Measurements from ENCODE around the gene ABCC4.

The ABCC4 gene

DNA sequence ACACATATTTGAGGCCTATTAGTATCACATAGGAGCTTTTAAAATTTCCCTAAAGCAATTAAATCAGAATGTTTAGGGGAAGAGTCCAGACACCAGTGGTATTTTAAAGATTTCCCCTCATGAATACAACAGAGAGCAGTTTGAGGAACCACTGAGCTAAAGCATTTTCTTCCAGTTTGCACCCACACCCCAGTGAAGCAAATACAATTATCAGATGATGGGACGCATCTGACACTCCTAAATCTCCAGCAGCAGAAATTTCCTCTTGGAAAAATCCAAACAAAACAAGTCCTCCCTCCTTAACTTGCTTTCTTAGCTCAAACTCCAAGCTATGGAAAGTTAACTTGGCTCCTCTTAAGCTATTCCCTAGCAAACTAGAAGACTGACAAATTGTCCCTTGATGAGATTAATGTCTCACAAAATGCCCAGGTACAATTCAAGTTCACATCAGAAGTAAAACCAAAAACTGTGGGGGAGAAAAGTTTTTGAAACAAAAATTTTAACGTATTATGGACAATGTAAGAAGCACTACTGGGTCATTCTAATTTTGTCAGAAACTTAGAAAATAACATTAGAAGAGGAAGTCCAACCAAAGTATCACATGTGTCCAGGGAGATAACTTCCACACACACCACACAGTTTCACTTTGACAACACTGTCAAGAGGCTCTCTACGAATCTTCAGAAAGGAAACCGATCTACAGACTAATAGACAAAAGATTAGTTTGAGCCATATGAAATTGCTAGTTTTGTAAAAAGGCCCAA, 74.1 kb downstream of the ABCC4 start:
- Histone ChIP-seq H3K27me3 (replicated peaks in 2 of 5; ENCODE audit: control insufficient read depth in 4 of 5, insufficient read depth in 5 of 5, low read length in 4 of 5) (no peaks in the 10 kb centered on the region), H3K27ac (ENCODE audit: insufficient read depth in 1 of 2, low read depth in 1 of 2, low read length in 2 of 2, poor library complexity in 1 of 2, severe bottlenecking in 2 of 2) (peak overlapping the region; percentile 56 to 79), H3K9me3 (ENCODE audit: control extremely low read depth in 1 of 5, control insufficient read depth in 4 of 5, insufficient read depth in 2 of 5, low read depth in 1 of 5, low read length in 4 of 5) (no peaks in the 10 kb centered on the region), H3K4me3 (ENCODE audit: control insufficient read depth in 1 of 7, extremely low read depth in 1 of 7, insufficient read depth in 4 of 7, low read depth in 2 of 7, low read length in 6 of 7) (peak overlapping the region in 4 of 7 experiments; percentile 19 to 52 (median 34)), H3K4me1 (ENCODE audit: control extremely low read depth in 1 of 4, control insufficient read depth in 4 of 4, insufficient read depth in 4 of 4, low read length in 3 of 4) (peaks cover 11 to 36% (median 25%) of the 10 kb centered on the region in 4 experiments), H3K36me3 (ENCODE audit: control insufficient read depth in 4 of 4, insufficient read depth in 4 of 4, low read length in 3 of 4) (peaks cover 0 to 4% (median under 1%) of the 10 kb centered on the region in 4 experiments)
- CTCF ChIA-PET = interaction anchor here (0.8 to 2.3 kb wide), 14 partner anchors 9 to 150 kb away, joined by 3 to 8 read pairs (median 3); no protein-coding TSS in a partner anchor
- DNase-seq = peak; percentile 75 to 96 (median 92)
- 0% methylated on average over 1 of the region's 4 CpGs for whole genome bisulfite sequencing (ENCODE audit: insufficient coverage)
- POLR2A ChIA-PET = interaction anchor here (1.0 to 1.3 kb wide), 2 partner anchors 16 to 70 kb away, joined by 4 to 5 read pairs; no protein-coding TSS in a partner anchor

DNA sequence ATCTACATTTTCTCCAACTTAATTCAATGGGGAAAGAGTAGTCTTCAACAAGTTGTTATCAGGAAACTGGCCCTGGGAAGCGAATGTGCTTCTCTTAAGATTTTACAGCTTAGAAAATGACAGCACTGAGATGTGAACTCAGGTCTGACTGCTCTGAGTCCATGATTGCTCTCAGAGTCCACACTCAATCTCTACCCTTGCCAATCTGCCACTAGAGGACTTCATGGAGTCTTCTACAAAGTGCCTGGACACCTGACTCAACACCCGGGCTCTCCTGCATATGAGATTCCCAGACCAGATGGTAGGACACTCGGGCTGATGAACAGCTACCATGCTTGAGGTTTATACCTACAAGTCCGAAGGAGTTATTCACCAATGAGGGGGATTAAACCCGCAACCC, 74.8 kb downstream of the ABCC4 start:
- DNase-seq = no peak
- H3K27me3 ChIP-seq (replicated peaks in 2 of 5; ENCODE audit: control insufficient read depth in 4 of 5, insufficient read depth in 5 of 5, low read length in 4 of 5) = no peaks in the 10 kb centered on the region
- WGBS (ENCODE audit: insufficient coverage) = 88% methylated on average over 2 of the region's 5 CpGs
- peaks cover 11 to 36% (median 25%) of the 10 kb centered on the region in 4 experiments for H3K4me1 ChIP-seq (ENCODE audit: control extremely low read depth in 1 of 4, control insufficient read depth in 4 of 4, insufficient read depth in 4 of 4, low read length in 3 of 4)
- H3K9me3 ChIP-seq (ENCODE audit: control extremely low read depth in 1 of 5, control insufficient read depth in 4 of 5, insufficient read depth in 2 of 5, low read depth in 1 of 5, low read length in 4 of 5) = no peaks in the 10 kb centered on the region
- ChIA-PET POLR2A (interaction anchor here (1.0 to 1.3 kb wide), 2 partner anchors 16 to 71 kb away, joined by 4 to 5 read pairs; no protein-coding TSS in a partner anchor), CTCF (interaction anchor here (0.8 to 2.3 kb wide), 15 partner anchors 10 to 151 kb away, joined by 3 to 8 read pairs (median 3); no protein-coding TSS in a partner anchor)
- H3K27ac ChIP-seq (ENCODE audit: insufficient read depth in 1 of 2, low read depth in 1 of 2, low read length in 2 of 2, poor library complexity in 1 of 2, severe bottlenecking in 2 of 2) = peak overlapping the region in 1 of 2 experiments; percentile 79
- peak overlapping the region in 1 of 7 experiments; percentile 52 for H3K4me3 ChIP-seq (ENCODE audit: control insufficient read depth in 1 of 7, extremely low read depth in 1 of 7, insufficient read depth in 4 of 7, low read depth in 2 of 7, low read length in 6 of 7)
- peaks cover 0 to 3% (median under 1%) of the 10 kb centered on the region in 4 experiments for H3K36me3 ChIP-seq (ENCODE audit: control insufficient read depth in 4 of 4, insufficient read depth in 4 of 4, low read length in 3 of 4)

DNA sequence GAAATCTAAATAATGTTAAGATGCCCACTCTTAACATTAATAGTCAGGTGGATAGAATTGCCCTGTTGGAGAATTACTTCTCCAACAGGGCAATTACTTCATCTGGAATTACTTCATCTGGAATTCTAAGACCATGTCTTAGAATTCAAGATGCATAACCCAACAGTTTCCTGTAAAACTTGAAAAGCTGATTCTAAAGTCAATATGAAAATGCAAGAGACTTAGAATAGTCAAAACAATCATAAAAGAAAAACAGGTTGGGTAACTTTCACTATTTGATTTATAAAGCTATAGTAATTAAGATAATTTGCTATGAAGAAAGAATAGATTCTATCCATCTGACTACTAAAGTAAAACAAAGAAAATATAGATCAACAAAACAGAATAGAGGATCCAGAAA, 75.2 kb downstream of the ABCC4 start:
- peaks cover 11 to 36% (median 25%) of the 10 kb centered on the region in 4 experiments for H3K4me1 ChIP-seq (ENCODE audit: control extremely low read depth in 1 of 4, control insufficient read depth in 4 of 4, insufficient read depth in 4 of 4, low read length in 3 of 4)
- peaks cover 0 to 3% (median under 1%) of the 10 kb centered on the region in 4 experiments for H3K36me3 ChIP-seq (ENCODE audit: control insufficient read depth in 4 of 4, insufficient read depth in 4 of 4, low read length in 3 of 4)
- ChIA-PET CTCF (interaction anchor here (1.0 to 2.3 kb wide), 11 partner anchors 17 to 151 kb away, joined by 3 to 8 read pairs (median 3); no protein-coding TSS in a partner anchor), POLR2A (no interaction called here)
- no peaks in the 10 kb centered on the region for H3K27me3 ChIP-seq (replicated peaks in 2 of 5; ENCODE audit: control insufficient read depth in 4 of 5, insufficient read depth in 5 of 5, low read length in 4 of 5)
- H3K4me3 ChIP-seq (ENCODE audit: control insufficient read depth in 1 of 7, extremely low read depth in 1 of 7, insufficient read depth in 4 of 7, low read depth in 2 of 7, low read length in 6 of 7) = no peak overlapping the region
- peak overlapping the region in 1 of 2 experiments; percentile 79 for H3K27ac ChIP-seq (ENCODE audit: insufficient read depth in 1 of 2, low read depth in 1 of 2, low read length in 2 of 2, poor library complexity in 1 of 2, severe bottlenecking in 2 of 2)
- no peaks in the 10 kb centered on the region for H3K9me3 ChIP-seq (ENCODE audit: control extremely low read depth in 1 of 5, control insufficient read depth in 4 of 5, insufficient read depth in 2 of 5, low read depth in 1 of 5, low read length in 4 of 5)
- DNase-seq = no peak

DNA sequence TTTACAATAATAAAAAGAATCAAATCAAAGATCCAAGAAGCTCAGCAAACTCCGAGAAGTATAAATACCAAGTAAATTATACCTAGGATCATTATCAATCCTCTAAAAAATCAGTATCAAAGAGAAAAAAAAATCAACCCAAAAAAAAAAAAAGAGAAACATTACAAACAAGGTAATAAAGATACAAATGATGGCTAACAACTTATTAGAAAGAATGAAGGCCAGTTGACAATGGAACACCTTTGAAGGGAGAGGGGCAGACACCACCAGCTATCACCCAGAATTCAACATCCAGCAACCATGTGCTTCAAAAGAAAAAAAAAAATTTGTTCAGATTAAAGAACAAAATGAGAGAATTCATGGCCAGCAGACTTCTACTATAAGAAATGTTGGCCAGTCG, 77.2 kb downstream of the ABCC4 start:
- CTCF ChIA-PET = interaction anchor here (0.9 to 1.7 kb wide), 4 partner anchors 13 to 76 kb away, joined by 3 to 4 read pairs (median 3); no protein-coding TSS in a partner anchor
- 100% methylated on average over 1 of the region's 2 CpGs for WGBS (ENCODE audit: insufficient coverage)
- H3K27ac ChIP-seq (ENCODE audit: insufficient read depth in 1 of 2, low read depth in 1 of 2, low read length in 2 of 2, poor library complexity in 1 of 2, severe bottlenecking in 2 of 2) = no peak overlapping the region

DNA sequence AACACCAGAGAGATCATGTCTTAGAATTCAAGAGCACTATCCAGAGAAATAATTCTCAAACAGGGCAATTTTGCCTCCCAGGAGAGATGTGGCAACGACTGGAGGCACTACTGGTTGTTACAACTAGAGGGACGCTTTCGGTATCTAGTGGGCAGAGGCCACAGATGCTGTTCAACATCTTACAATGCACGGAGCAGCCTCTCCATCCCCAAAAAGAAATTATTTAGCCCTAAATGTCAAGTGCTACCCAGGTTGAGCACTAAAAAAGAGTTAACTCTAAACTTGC, 78.6 kb downstream of the ABCC4 start:
- peaks cover 0 to 3% (median 1%) of the 10 kb centered on the region in 4 experiments for H3K36me3 ChIP-seq (ENCODE audit: control insufficient read depth in 4 of 4, insufficient read depth in 4 of 4, low read length in 3 of 4)
- CTCF ChIA-PET = interaction anchor here (0.7 to 1.7 kb wide), 5 partner anchors 13 to 184 kb away, joined by 3 to 5 read pairs (median 3); no protein-coding TSS in a partner anchor

More for the DNA sequence above, 77.2 kb downstream of the ABCC4 start:
- POLR2A ChIA-PET = no interaction called here
- H3K36me3 ChIP-seq (ENCODE audit: control insufficient read depth in 4 of 4, insufficient read depth in 4 of 4, low read length in 3 of 4) = peaks cover 0 to 3% (median 1%) of the 10 kb centered on the region in 4 experiments
- peaks cover 11 to 30% (median 25%) of the 10 kb centered on the region in 4 experiments for H3K4me1 ChIP-seq (ENCODE audit: control extremely low read depth in 1 of 4, control insufficient read depth in 4 of 4, insufficient read depth in 4 of 4, low read length in 3 of 4)
- DNase-seq = no peak
- no peaks in the 10 kb centered on the region for H3K9me3 ChIP-seq (ENCODE audit: control extremely low read depth in 1 of 5, control insufficient read depth in 4 of 5, insufficient read depth in 2 of 5, low read depth in 1 of 5, low read length in 4 of 5)
- H3K27me3 ChIP-seq (replicated peaks in 2 of 5; ENCODE audit: control insufficient read depth in 4 of 5, insufficient read depth in 5 of 5, low read length in 4 of 5) = no peaks in the 10 kb centered on the region
- no peak overlapping the region for H3K4me3 ChIP-seq (ENCODE audit: control insufficient read depth in 1 of 7, extremely low read depth in 1 of 7, insufficient read depth in 4 of 7, low read depth in 2 of 7, low read length in 6 of 7)

DNA sequence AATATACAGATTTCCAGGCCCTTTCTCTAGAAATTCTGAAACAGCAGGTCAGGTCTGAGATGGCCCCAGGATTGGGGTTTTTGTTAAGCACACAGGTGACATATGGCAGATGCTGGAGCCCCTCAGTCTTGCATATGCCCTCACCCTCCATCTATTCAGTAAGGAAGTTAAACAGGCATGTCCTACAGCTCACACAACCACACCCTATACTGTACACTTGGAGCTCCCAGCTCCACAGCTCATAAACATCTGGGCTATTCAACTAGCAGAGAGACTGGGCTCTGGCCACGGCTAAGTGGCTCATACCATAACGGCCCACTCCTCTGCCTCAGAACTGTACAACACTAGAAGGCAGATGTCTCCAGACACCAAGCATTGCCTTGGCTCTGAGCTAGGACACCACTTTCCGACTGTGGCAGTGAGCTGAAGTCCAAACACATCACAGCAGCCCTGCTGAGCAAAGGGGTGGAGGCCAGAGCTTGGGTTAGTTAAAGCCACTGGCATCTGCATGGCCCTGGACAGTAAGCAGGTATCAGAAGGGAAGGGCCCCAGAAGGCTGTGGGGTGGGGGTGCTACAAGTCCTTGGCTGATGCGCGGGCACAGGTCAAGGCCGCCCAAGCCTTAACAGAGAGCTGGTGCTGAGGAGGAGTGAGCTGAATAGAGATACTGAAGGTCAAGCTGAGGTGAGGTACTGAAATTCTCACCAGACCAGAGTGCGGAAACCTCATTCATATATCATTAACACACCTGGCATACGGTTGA, 79.1 kb downstream of the ABCC4 start:
- WGBS (ENCODE audit: insufficient coverage) = 72% methylated on average over 5 of the region's 8 CpGs
- no peaks in the 10 kb centered on the region for H3K9me3 ChIP-seq (ENCODE audit: control extremely low read depth in 1 of 5, control insufficient read depth in 4 of 5, insufficient read depth in 2 of 5, low read depth in 1 of 5, low read length in 4 of 5)
- peaks cover 10 to 15% (median 10%) of the 10 kb centered on the region in 4 experiments for H3K4me1 ChIP-seq (ENCODE audit: control extremely low read depth in 1 of 4, control insufficient read depth in 4 of 4, insufficient read depth in 4 of 4, low read length in 3 of 4)
- no peak for DNase-seq
- no peak overlapping the region for H3K4me3 ChIP-seq (ENCODE audit: control insufficient read depth in 1 of 7, extremely low read depth in 1 of 7, insufficient read depth in 4 of 7, low read depth in 2 of 7, low read length in 6 of 7)
- H3K27ac ChIP-seq (ENCODE audit: insufficient read depth in 1 of 2, low read depth in 1 of 2, low read length in 2 of 2, poor library complexity in 1 of 2, severe bottlenecking in 2 of 2) = no peak overlapping the region
- H3K36me3 ChIP-seq (ENCODE audit: control insufficient read depth in 4 of 4, insufficient read depth in 4 of 4, low read length in 3 of 4) = peaks cover 0 to 3% (median 1%) of the 10 kb centered on the region in 4 experiments
- no peaks in the 10 kb centered on the region for H3K27me3 ChIP-seq (replicated peaks in 2 of 5; ENCODE audit: control insufficient read depth in 4 of 5, insufficient read depth in 5 of 5, low read length in 4 of 5)
- POLR2A ChIA-PET = no interaction called here
- CTCF ChIA-PET = interaction anchor here (0.7 to 1.3 kb wide), 6 partner anchors 9 to 184 kb away, joined by 3 to 5 read pairs (median 3); no protein-coding TSS in a partner anchor

More for the DNA sequence above, 78.6 kb downstream of the ABCC4 start:
- Histone ChIP-seq H3K27ac (ENCODE audit: insufficient read depth in 1 of 2, low read depth in 1 of 2, low read length in 2 of 2, poor library complexity in 1 of 2, severe bottlenecking in 2 of 2) (no peak overlapping the region), H3K4me1 (ENCODE audit: control extremely low read depth in 1 of 4, control insufficient read depth in 4 of 4, insufficient read depth in 4 of 4, low read length in 3 of 4) (peaks cover 11 to 20% (median 14%) of the 10 kb centered on the region in 4 experiments), H3K27me3 (replicated peaks in 2 of 5; ENCODE audit: control insufficient read depth in 4 of 5, insufficient read depth in 5 of 5, low read length in 4 of 5) (no peaks in the 10 kb centered on the region), H3K4me3 (ENCODE audit: control insufficient read depth in 1 of 7, extremely low read depth in 1 of 7, insufficient read depth in 4 of 7, low read depth in 2 of 7, low read length in 6 of 7) (no peak overlapping the region), H3K9me3 (ENCODE audit: control extremely low read depth in 1 of 5, control insufficient read depth in 4 of 5, insufficient read depth in 2 of 5, low read depth in 1 of 5, low read length in 4 of 5) (no peaks in the 10 kb centered on the region)
- POLR2A ChIA-PET = no interaction called here
- WGBS (ENCODE audit: insufficient coverage) = 97% methylated on average over 4 of the region's 4 CpGs
- no peak for DNase-seq
